ENCODE measurements around the gene ZNF664. TPM values are rescaled to one million over a fixed set of nuclear protein-coding genes. Genes with fewer than 3 reads are reported as not detected.

Gene ZNF664
- total RNA-seq, 1 experiment from 2014 or later, result 80.8 TPM

- Histone ChIP-seq H3K9me2 (replicated peaks; ENCODE audit: low read length) (no peaks in the 10 kb centered on the region), H3F3A (ENCODE audit: low read length, unreplicated experiment) (no peaks in the 10 kb centered on the region), H2AFZ (ENCODE audit: low read length) (no peak overlapping the region), H3K4me1 (ENCODE audit: insufficient read depth, low read length) (peaks cover 31% of the 10 kb centered on the region), H3K79me2 (ENCODE audit: low read length) (no peaks in the 10 kb centered on the region), H3K9ac (ENCODE audit: low read length) (no peak overlapping the region), H3K4me2 (ENCODE audit: low read length) (no peak overlapping the region), H3K9me3 (ENCODE audit: low read length) (no peaks in the 10 kb centered on the region), H3K4me3 (ENCODE audit: low read length) (no peak overlapping the region), H3K27me3 (ENCODE audit: low read length) (no peaks in the 10 kb centered on the region), H3K27ac (ENCODE audit: low read length) (no peak overlapping the region), H4K20me1 (ENCODE audit: low read length) (no peaks in the 10 kb centered on the region), H3K36me3 (ENCODE audit: low read depth, low read length) (no peaks in the 10 kb centered on the region)
- intact Hi-C loops (cut with micrococcal nuclease), result no loop called here
- ChIA-PET CTCF (no interaction called here), POLR2A (ENCODE audit: unreplicated experiment) (no interaction called here)
- no peak for ATAC-seq
- no peak for TF ChIP-seq EZH2phosphoT487 (IDR thresholded peaks at IDR 0.05; ENCODE audit: borderline replicate concordance, low read length)
- TF ChIP-seq EZH2 (IDR thresholded peaks at IDR 0.05; ENCODE audit: low read length, unreplicated experiment), result no peak
- no peak for TF ChIP-seq CTCF (conservative IDR thresholded peaks at IDR 0.05; ENCODE audit: low read depth, low read length)
- DNase-seq, result no peak
- BruUV-seq (replicated peaks), result no TSS peak
Observed at GRCh38 chr12:124025661-124026060, 52.6 kb downstream of the ZNF664 start.

GRCh38 chr12:124026755-124027745 is 54.0 kb downstream of the ZNF664 start:
- no TSS peak for BruUV-seq (replicated peaks)
- peak; percentile 78 for ATAC-seq
- Histone ChIP-seq H2AFZ (ENCODE audit: low read length) (no peak overlapping the region), H3K9me2 (replicated peaks; ENCODE audit: low read length) (no peaks in the 10 kb centered on the region), H3K27ac (ENCODE audit: low read length) (peak overlapping the region; percentile 28), H3K4me1 (ENCODE audit: insufficient read depth, low read length) (peaks cover 31% of the 10 kb centered on the region), H3F3A (ENCODE audit: low read length, unreplicated experiment) (no peaks in the 10 kb centered on the region), H3K9me3 (ENCODE audit: low read length) (no peaks in the 10 kb centered on the region), H3K4me2 (ENCODE audit: low read length) (peak overlapping the region; percentile 17), H3K27me3 (ENCODE audit: low read length) (no peaks in the 10 kb centered on the region), H4K20me1 (ENCODE audit: low read length) (no peaks in the 10 kb centered on the region), H3K79me2 (ENCODE audit: low read length) (no peaks in the 10 kb centered on the region), H3K36me3 (ENCODE audit: low read depth, low read length) (no peaks in the 10 kb centered on the region), H3K4me3 (ENCODE audit: low read length) (no peak overlapping the region), H3K9ac (ENCODE audit: low read length) (no peak overlapping the region)
- CTCF ChIA-PET, result no interaction called here
- POLR2A ChIA-PET (ENCODE audit: unreplicated experiment), result no interaction called here
- intact Hi-C loops (cut with micrococcal nuclease), result no loop called here
- peak; percentile 76 for DNase-seq
- TF ChIP-seq EZH2phosphoT487 (IDR thresholded peaks at IDR 0.05; ENCODE audit: borderline replicate concordance, low read length) (no peak), CTCF (conservative IDR thresholded peaks at IDR 0.05; ENCODE audit: low read depth, low read length) (no peak), EZH2 (IDR thresholded peaks at IDR 0.05; ENCODE audit: low read length, unreplicated experiment) (no peak)
